Psoas muscle (tissue), 8 donors: ENCODE results near the gene MRPL49. TPM values are rescaled to one million over a fixed set of nuclear protein-coding genes. Genes with fewer than 3 reads are reported as not detected.

Experiments used
- ATAC-seq, 4 donors: fragments of 200-7000 bp; cut with Tn5 transposase; one replicate each; pipeline ENCODE4 v1.9.1; 2020; ENCODE audit warnings: moderate library complexity in 3 of 4, mild to moderate bottlenecking in 2 of 4
- DNase-seq, 2 donors: peaks; one replicate each; pipeline ENCODE4 v3.0.0-alpha.2; 2020
- H3K27ac ChIP-seq: fragments of 200-600 bp; one replicate; pipeline ENCODE4 v1.8.0; 2022
- H3K27me3 ChIP-seq, 3 donors: fragments of 200-600 bp in 1 of 3; one replicate each; pipeline versions ENCODE4 v1.6.1 to v1.8.0; 2013 to 2022; ENCODE audit warnings: low read length in 2 of 3, mild to moderate bottlenecking in 2 of 3, moderate library complexity in 1 of 3; ENCODE audit not compliant: insufficient read depth in 3 of 3
- H3K36me3 ChIP-seq, 2 donors: fragments of 200-600 bp in 1 of 2; one replicate each; pipeline versions ENCODE4 v1.6.1 to v1.8.0; 2013 to 2022; ENCODE audit warnings: low read depth in 1 of 2, mild to moderate bottlenecking in 1 of 2, moderate library complexity in 1 of 2; ENCODE audit not compliant: insufficient read depth in 1 of 2
- H3K4me1 ChIP-seq: fragments of 200-600 bp; one replicate; pipeline ENCODE4 v1.8.0; 2022
- H3K4me3 ChIP-seq: fragments of 200-600 bp; one replicate; pipeline ENCODE4 v1.8.0; 2022; ENCODE audit warnings: mild to moderate bottlenecking
- H3K9me3 ChIP-seq: fragments of 200-600 bp; one replicate; pipeline ENCODE4 v1.8.0; 2022
- CTCF ChIP-seq: fragments of 200-600 bp; IDR thresholded peaks from one replicate; pipeline ENCODE4 v1.8.0; 2022; ENCODE audit warnings: antibody characterized with exemption
- WGBS, 3 donors: extraction: QIAGEN DNeasy Blood & Tissue Kit; methylation state at CpG; one replicate each; pipeline versions ENCODE4 v1.1.6 to v1.1.7; 2013; 5-methylcytosine and 5-hydroxymethylcytosine counted together
- intact Hi-C, 2 donors: fragments of 100-400 bp; cut with DNase I; formaldehyde crosslinking; loops; one replicate each; pipeline versions ENCODE4 v1.11.0 to v1.14.2; 2022
- long read RNA-seq, 2 donors: library from polyadenylated mRNA; unstranded; transcript quantifications; one replicate each; pipeline ENCODE4 v2.0.0, GENCODE V29; 2021
- polyA plus RNA-seq, 3 donors: library from polyadenylated mRNA; stranded (reverse); fragments of 200-250 nt; gene quantifications; one replicate each; pipeline ENCODE4 v1.2.3, GENCODE V29; 2013
- total RNA-seq, 4 donors: library from RNA; stranded (reverse); fragmentation: NEBNext Ultra II Directional in 2 of 4; extraction: Animal tissue kit (Norgen Biotek cat#: 25700) in 2 of 4; gene quantifications; one replicate each; pipeline versions ENCODE4 v1.2.1 to v1.2.4, GENCODE V29; 2021 to 2023
- donor health status: healthy with polysubstance abuse.
- donor health status: DM: no; HTN: no; CAD: no; lungs with moderate emphysema.
- donor health status: Bipolar disorder and iron deficiency.
- donor health status: healthy.
- donor health status: DM: yes; HTN: yes; CAD: no.
- donor health status: DM: no; HTN: no; CAD: no.
- donor health status: DM: no; HTN: no; CAD: no.
- donor health status: DM: yes; HTN: yes; CAD: no.

The MRPL49 gene
- total RNA-seq, result 10 to 100 TPM; 31.4 to 36.7 (median 32.4) TPM
- polyA plus RNA-seq, result 10 to 100 TPM; 29.0 to 54.1 (median 45.8) TPM
- long read RNA-seq, donor 1, transcript MRPL49-201 (4 exons, 2,019 nt), result major isoform, 38 of 43 reads
- long read RNA-seq, donor 1, partial matches to known transcripts, result 4 of 43 reads
- long read RNA-seq, donor 1, other reads (novel, unspliced or antisense), result 0 of 43 reads
- long read RNA-seq, donor 2, transcript MRPL49-201 (4 exons, 2,019 nt), result major isoform, 94 of 109 reads
- long read RNA-seq, donor 2, partial matches to known transcripts, result 10 of 109 reads
- long read RNA-seq, donor 2, other reads (novel, unspliced or antisense), result 1 of 109 reads

- H3K9me3 ChIP-seq, result no peaks in the 10 kb centered on the region
- peaks cover 16% of the 10 kb centered on the region for H3K4me1 ChIP-seq
- ATAC-seq (peak; percentile 87 to 88 (median 87)), DNase-seq (peak; percentile 98 to 99)
- 0% methylated on average over 64 of the region's 64 CpGs for WGBS, 3 donors
- H3K27me3 ChIP-seq, result no peaks in the 10 kb centered on the region
- H3K4me3 ChIP-seq, result peak within 1 kb of the TSS; percentile 79
- no peak for TF ChIP-seq CTCF
- intact Hi-C loops, result loop anchor here (2.0 to 5.0 kb wide), 2 partner anchors 37 to 60 kb away; partner anchors contain the start of genes CAPN1 (in 1 of the 2), CDCA5 (in 1 of the 2) and ZFPL1 (in 1 of the 2)
- peak within 1 kb of the TSS; percentile 90 for H3K27ac ChIP-seq
- peaks cover 10 to 70% of the 10 kb centered on the region in 2 donors for H3K36me3 ChIP-seq
These were observed at the start of gene MRPL49, which contains the start of gene FAU for GRCh38 chr11:65121865-65122696. TSS of gene MRPL49 (plus strand) at chr11:65122321. CDS start at chr11:65122347, 26 bp downstream. TSS of gene FAU (minus strand) at chr11:65122134. CDS start at chr11:65121813, 321 bp downstream.

- Histone ChIP-seq H3K9me3 (no peaks in the 10 kb centered on the region), H3K27ac (no peak overlapping the region), H3K36me3 (no peaks in the 10 kb centered on the region), H3K27me3 (no peaks in the 10 kb centered on the region), H3K4me1 (no peaks in the 10 kb centered on the region), H3K4me3 (no peak overlapping the region)
- DNase-seq (no peak), ATAC-seq (no peak)
- intact Hi-C loops, result no loop called here
- no peak for TF ChIP-seq CTCF
- WGBS, 3 donors, result 54 to 74% (median 63%) methylated on average over 1 of the region's 1 CpG
These were observed 49.5 kb upstream of the MRPL49 start for GRCh38 chr11:65072631-65072966.

DNA sequence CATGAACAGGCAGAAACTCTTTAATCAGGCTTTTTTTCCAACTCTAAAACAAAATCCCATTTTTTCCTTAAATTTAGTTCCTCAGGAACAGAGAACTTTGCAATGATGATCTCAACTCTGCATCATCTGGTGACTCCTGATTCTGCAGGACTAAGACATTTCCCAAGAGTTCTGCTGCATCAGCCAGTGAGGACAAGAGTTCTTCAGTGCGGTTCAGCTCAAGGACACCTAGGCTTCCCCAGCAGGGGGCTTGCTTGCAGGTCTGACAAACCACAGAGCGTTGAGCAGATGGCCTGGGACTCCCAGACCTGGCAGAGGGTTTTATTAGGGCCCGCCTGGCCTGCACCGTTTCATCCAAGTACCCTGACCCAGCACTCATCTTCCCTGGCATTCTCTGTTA lies 44.7 kb upstream of the MRPL49 start:
- Histone ChIP-seq H3K27ac (no peak overlapping the region), H3K4me3 (no peak overlapping the region), H3K9me3 (no peaks in the 10 kb centered on the region), H3K4me1 (no peaks in the 10 kb centered on the region), H3K27me3 (no peaks in the 10 kb centered on the region), H3K36me3 (no peaks in the 10 kb centered on the region)
- intact Hi-C loops, result loop anchor here in 1 of 2 donors (5.0 kb wide), 1 partner anchor 55 kb away; no protein-coding TSS in a partner anchor
- ATAC-seq (no peak), DNase-seq (no peak)
- 67 to 74% (median 73%) methylated on average over 4 of the region's 4 CpGs for WGBS, 3 donors
- no peak for TF ChIP-seq CTCF

DNA sequence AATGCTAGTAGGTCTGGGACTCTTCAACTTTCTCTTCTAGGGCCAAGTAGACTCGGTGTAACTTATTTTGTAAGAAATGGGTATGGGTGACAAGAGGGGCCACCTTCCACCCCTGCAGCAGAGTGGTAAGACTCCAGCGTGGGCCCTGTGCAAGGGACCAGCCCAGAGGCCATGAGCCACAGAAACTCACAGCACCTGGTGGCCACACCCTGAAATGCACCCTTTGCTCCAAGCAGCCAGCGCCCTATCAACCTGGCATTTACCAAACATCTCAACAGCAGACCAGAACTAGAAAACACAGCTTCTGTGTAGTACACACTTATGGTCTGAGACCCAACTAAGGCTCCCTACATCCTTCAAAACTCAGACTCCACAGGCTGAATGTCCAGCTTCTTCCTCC lies 44.0 kb upstream of the MRPL49 start:
- Histone ChIP-seq H3K27ac (no peak overlapping the region), H3K36me3 (no peaks in the 10 kb centered on the region), H3K9me3 (no peaks in the 10 kb centered on the region), H3K4me1 (peaks cover 2% of the 10 kb centered on the region), H3K4me3 (no peak overlapping the region), H3K27me3 (no peaks in the 10 kb centered on the region)
- TF ChIP-seq CTCF, result peak; percentile 40
- ATAC-seq, result peak; percentile 34 to 72 (median 58)
- WGBS, 3 donors, result 62 to 75% (median 63%) methylated on average over 3 of the region's 3 CpGs
- peak in 1 of 2 donors; percentile 39 for DNase-seq
- intact Hi-C loops, result loop anchor here in 1 of 2 donors (5.0 kb wide), 1 partner anchor 56 kb away; no protein-coding TSS in a partner anchor
